ENCODE measurements around the gene DNER.
"Not testable (repeated sequence)": the region's sequence is repeated elsewhere in the genome, so short reads cannot be mapped to it uniquely, and the experiment has no call there.

The DNER gene

DNA sequence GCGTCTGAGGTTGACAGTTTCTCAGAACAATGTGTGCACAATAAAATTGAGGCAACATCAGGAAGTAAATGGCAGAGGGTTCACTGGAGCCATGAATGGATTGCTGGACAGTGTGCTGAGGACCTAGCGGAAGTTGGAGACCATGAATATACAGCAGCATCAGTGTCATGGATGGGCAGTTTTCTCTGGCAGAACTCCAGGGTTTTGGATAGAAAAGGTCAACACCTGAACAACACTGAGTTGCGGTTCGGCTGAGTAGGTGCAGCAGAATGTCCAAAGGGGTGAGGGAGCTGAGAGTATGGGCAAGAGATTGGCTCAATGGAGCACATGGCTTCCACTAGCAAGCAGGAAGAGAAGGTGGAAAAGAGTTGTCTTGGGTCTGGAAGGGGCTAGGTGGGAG is 73.7 kb downstream of the DNER start:
- in situ Hi-C loops (cut with HindIII; ENCODE audit: low pct_ligation_motif_present, low pct_unique_long_range_greater_than_20kb, low sequenced_read_pairs), result no loop called here
- DNase-seq, result no peak

- DNase-seq, result no peak
- in situ Hi-C loops (cut with HindIII; ENCODE audit: low pct_ligation_motif_present, low pct_unique_long_range_greater_than_20kb, low sequenced_read_pairs), result no loop called here
Measured at GRCh38 chr2:229636571-229636970, 77.8 kb downstream of the DNER start.

- in situ Hi-C loops (cut with HindIII; ENCODE audit: low pct_ligation_motif_present, low pct_unique_long_range_greater_than_20kb, low sequenced_read_pairs), result no loop called here
- no peak for DNase-seq
Measured at GRCh38 chr2:229635371-229635680, 79.0 kb downstream of the DNER start.

DNA sequence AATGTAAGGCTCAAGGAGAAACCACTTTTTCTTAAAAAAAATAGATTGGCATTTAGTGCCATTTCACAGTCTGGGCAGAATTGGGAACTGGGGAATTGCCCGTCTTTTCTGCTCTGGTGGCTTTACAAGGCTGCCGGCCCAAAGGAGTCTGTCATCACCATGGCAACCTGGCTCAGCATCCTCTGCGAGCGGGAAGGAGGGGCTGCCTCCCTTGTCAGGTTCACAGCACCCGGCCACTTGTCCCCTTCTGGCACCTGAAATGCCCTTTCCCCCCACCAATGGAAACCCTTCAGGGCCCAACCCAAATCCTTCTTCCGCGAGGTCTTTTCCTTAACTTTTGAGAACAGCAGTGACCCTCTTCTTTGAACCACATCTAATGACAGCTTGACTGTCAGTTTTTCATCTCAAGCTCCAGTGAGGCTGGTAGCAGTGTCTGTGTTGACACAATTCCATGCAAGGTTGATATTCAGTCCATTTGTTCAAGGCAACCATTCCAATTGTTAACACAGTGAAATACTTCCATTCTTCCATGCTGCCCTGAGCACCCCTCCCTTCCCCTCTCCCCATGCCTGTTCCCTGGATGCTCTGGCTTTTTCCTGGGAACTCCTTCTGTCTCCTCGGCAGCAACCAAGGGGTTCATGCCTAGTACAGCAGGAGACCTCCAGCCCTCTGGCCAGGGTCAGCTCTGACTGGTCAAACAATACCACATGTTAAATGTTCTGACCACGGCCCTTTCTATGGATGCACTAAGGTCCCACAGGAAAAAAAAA is 79.6 kb downstream of the DNER start:
- in situ Hi-C loops (cut with HindIII; ENCODE audit: low pct_ligation_motif_present, low pct_unique_long_range_greater_than_20kb, low sequenced_read_pairs), result no loop called here
- no peak for DNase-seq

DNA sequence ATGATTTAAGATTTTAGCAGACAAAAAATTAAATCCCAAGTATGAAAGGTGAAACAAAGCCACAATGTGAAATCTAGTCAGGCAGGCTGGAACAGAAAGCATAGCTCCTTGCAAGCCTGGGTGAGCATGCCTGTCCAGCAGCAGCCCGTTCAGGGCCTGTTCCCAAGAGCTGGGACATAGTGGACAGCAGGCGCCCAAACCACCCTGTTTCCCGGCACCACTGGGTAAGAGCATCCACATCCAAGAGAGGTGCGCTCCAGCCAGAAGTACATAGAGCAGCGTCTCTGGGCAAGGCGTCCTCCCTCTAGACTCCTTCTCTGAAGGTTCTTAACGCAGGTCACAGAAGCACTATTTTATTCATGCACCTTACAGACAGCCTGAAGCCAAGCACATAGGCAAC is 80.8 kb downstream of the DNER start:
- in situ Hi-C loops (cut with HindIII; ENCODE audit: low pct_ligation_motif_present, low pct_unique_long_range_greater_than_20kb, low sequenced_read_pairs), result no loop called here
- DNase-seq, result no peak

DNA sequence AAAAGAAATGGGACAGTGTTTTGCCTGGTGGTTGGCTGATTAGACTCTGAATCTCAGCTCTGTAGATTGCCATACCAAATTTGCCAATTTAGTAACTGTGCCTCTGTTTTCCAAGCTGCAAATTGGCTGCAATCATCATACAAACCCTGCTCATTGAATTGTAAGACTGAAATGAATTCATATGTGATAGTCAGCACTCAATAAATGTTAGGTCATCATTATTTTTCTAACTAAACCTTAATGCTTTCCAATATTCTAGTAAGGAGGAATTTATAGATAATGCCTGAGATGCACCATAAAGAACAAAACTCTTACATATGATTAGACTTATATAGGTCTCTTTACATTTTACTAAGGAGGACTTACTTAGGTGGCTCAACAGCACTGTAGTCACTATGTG is 85.3 kb downstream of the DNER start:
- in situ Hi-C loops (cut with HindIII; ENCODE audit: low pct_ligation_motif_present, low pct_unique_long_range_greater_than_20kb, low sequenced_read_pairs), result no loop called here
- DNase-seq, result no peak

GRCh38 chr2:229627728-229628127 is 86.6 kb downstream of the DNER start:
- in situ Hi-C loops (cut with HindIII; ENCODE audit: low pct_ligation_motif_present, low pct_unique_long_range_greater_than_20kb, low sequenced_read_pairs), result no loop called here
- no peak for DNase-seq

GRCh38 chr2:229622495-229623355 is 91.6 kb downstream of the DNER start:
- no peak for DNase-seq
- in situ Hi-C loops (cut with HindIII; ENCODE audit: low pct_ligation_motif_present, low pct_unique_long_range_greater_than_20kb, low sequenced_read_pairs), result no loop called here

DNA sequence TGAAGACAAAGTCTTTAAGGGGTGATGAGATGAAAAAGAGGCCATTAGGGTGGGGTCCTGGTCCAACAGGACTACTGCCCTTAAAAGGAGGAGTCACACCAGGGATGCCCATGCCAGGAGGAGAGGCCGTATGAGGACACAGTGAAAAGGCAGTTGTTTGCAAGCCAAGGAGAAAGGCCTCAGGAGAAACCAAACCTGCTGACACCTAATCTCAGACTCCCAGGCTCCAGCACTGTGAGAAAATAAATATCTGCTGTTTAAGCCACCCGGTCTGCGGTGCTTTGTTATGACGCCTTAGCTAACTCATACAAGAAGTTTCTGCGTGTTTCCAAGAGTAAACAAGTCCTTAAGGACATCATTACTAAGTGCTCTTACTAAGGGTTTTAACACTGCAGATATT is 93.6 kb downstream of the DNER start:
- in situ Hi-C loops (cut with HindIII; ENCODE audit: low pct_ligation_motif_present, low pct_unique_long_range_greater_than_20kb, low sequenced_read_pairs), result no loop called here
- DNase-seq, result no peak

DNA sequence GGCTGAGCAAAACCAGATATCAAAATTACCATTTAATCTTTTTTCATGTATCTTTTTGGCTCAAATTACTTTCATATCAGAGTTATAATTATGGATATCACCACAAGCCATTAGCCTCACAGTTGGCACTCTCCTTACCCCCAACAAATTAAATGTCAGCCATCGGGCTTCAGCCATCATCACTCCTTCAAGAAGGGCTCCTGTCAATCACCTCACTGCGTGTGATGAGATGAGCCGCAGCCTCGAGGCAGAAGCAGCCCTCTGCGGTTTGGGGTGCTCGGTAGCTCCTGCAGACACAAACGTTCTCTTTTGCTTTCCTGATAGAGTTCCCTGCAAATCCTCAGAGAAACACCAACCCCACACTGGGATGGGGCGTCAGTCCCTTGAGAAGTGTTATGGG is 94.1 kb downstream of the DNER start:
- DNase-seq, result no peak
- in situ Hi-C loops (cut with HindIII; ENCODE audit: low pct_ligation_motif_present, low pct_unique_long_range_greater_than_20kb, low sequenced_read_pairs), result no loop called here

DNA sequence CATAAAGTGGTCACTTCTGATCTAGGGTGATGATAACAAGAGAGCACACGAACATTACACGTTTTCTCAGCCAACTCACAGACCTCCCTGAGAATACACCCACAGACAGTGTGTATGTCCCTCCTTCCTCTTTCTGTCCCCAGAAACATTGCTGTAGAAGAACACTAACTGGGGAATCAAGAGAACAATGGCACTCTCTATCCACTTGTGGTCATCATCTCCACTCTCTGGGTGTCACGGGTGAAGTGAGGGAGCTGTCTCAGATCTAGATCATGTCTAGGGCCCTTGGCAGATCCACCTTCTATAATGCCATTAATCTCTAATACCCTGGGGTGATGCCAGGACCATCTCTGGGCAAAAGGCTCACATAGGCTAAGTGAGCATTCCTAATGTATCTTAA is 97.9 kb downstream of the DNER start:
- in situ Hi-C loops (cut with HindIII; ENCODE audit: low pct_ligation_motif_present, low pct_unique_long_range_greater_than_20kb, low sequenced_read_pairs), result no loop called here
- no peak for DNase-seq

DNA sequence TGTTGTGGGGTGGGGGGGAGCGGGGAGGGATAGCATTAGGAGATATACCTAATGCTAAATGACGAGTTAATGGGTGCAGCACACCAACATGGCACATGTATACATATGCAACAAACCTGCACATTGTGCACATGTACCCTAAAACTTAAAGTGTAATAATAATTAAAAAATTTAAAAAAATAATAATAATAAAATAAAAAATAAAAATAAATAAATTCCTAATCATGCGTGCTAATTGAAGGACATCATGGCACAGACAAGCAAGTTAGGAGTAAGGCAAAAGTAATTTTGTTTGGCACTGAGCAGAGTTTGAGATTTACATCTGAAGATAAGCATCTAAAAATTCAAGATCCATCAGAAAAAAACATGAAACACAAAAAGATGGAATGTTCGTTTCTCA is 100.3 kb downstream of the DNER start:
- in situ Hi-C loops (cut with HindIII; ENCODE audit: low pct_ligation_motif_present, low pct_unique_long_range_greater_than_20kb, low sequenced_read_pairs); DNase-seq: not testable (repeated sequence)

GRCh38 chr2:229612384-229612971 is 101.9 kb downstream of the DNER start:
- no peak for DNase-seq
- in situ Hi-C loops (cut with HindIII; ENCODE audit: low pct_ligation_motif_present, low pct_unique_long_range_greater_than_20kb, low sequenced_read_pairs), result no loop called here

DNA sequence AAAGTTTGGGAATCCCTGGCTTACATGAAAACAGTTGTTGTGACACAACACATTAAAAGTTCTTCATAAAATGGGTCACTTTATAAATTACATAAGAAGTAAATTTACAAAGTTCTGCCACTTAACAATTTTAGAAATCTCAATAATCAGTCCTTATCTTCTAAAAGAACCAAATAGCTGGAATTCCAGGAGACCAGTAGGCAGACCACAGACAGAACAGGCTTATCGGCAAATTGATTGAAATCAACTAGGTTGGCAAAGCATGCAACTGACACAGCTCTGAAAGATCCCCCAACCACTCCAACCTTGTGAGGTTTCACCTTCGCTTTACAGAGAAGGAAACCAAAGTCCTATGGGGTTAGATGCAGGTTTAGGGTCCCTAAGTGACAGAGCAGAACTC is 103.0 kb downstream of the DNER start:
- no peak for DNase-seq

GRCh38 chr2:229610872-229611271 is 103.5 kb downstream of the DNER start:
- no peak for DNase-seq
- in situ Hi-C loops (cut with HindIII; ENCODE audit: low pct_ligation_motif_present, low pct_unique_long_range_greater_than_20kb, low sequenced_read_pairs), result no loop called here

More for the DNA sequence above, 103.0 kb downstream of the DNER start:
- in situ Hi-C loops (cut with HindIII; ENCODE audit: low pct_ligation_motif_present, low pct_unique_long_range_greater_than_20kb, low sequenced_read_pairs), result no loop called here

DNA sequence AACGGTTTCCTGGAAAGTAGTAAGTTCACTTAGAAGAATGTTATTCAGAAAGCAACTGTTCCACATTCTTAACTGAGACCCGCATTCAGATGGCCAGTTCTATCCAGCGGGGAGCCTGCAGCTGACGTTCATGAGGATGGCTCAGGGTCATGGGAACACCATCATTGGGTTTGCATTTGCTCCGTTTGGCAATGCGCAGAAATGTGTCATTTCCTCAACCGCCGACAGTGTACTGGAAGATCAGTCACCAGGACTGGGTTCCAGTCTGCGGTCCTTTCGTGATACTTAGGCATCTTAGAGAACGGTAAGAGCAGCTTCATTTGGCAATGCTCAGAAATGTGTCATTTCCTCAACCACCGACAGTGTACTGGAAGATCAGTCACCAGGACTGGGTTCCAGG is 104.0 kb downstream of the DNER start:
- in situ Hi-C loops (cut with HindIII; ENCODE audit: low pct_ligation_motif_present, low pct_unique_long_range_greater_than_20kb, low sequenced_read_pairs), result no loop called here
- DNase-seq, result no peak

DNA sequence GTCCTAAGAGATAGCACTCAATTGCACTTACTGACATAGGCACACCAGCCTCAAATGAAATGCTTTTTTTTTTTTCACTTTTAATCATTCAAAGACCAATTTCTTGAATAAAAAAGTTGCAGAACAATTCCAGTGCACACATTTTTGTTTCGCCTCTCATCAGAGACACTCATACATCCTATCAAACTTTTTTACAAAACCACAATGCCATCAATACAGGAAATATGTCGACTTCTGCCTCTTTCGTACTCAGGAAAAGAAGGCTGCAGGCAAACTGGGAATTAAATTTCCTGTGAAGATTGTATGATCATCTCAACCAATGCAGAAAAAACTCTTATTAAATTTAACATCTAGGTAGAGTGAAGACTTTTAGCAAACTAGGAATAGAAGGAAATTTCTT is 112.4 kb downstream of the DNER start:
- DNase-seq, result no peak
- in situ Hi-C loops (cut with HindIII; ENCODE audit: low pct_ligation_motif_present, low pct_unique_long_range_greater_than_20kb, low sequenced_read_pairs), result no loop called here

- in situ Hi-C loops (cut with HindIII; ENCODE audit: low pct_ligation_motif_present, low pct_unique_long_range_greater_than_20kb, low sequenced_read_pairs), result no loop called here
- DNase-seq, result no peak
Measured at GRCh38 chr2:229601396-229601795, 113.0 kb downstream of the DNER start.

GRCh38 chr2:229598227-229598626 is 116.1 kb downstream of the DNER start:
- no peak for DNase-seq
- in situ Hi-C loops (cut with HindIII; ENCODE audit: low pct_ligation_motif_present, low pct_unique_long_range_greater_than_20kb, low sequenced_read_pairs), result loop anchor here (25.0 kb wide), 1 partner anchor 186 kb away; no protein-coding TSS in a partner anchor

- DNase-seq, result no peak
- in situ Hi-C loops (cut with HindIII; ENCODE audit: low pct_ligation_motif_present, low pct_unique_long_range_greater_than_20kb, low sequenced_read_pairs), result loop anchor here (25.0 kb wide), 1 partner anchor 184 kb away; no protein-coding TSS in a partner anchor
Measured at GRCh38 chr2:229596796-229597195, 117.6 kb downstream of the DNER start.

All from ACHN (cell line).